HG02798 (cell line): Measurements from ENCODE around the gene ANKRD60.

Experiments used
- ATAC-seq: cut with Tn5 transposase; IDR thresholded peaks from one replicate; pipeline ENCODE4 v1.9.1; 2021; ENCODE audit warnings: mild to moderate bottlenecking; ENCODE audit not compliant: unreplicated experiment, poor library complexity

Gene ANKRD60

GRCh38 chr20:58245181-58245891 is 16.9 kb upstream of the ANKRD60 start:
- ATAC-seq, result no peak

GRCh38 chr20:58244517-58245030 is 16.1 kb upstream of the ANKRD60 start:
- ATAC-seq, result no peak

DNA sequence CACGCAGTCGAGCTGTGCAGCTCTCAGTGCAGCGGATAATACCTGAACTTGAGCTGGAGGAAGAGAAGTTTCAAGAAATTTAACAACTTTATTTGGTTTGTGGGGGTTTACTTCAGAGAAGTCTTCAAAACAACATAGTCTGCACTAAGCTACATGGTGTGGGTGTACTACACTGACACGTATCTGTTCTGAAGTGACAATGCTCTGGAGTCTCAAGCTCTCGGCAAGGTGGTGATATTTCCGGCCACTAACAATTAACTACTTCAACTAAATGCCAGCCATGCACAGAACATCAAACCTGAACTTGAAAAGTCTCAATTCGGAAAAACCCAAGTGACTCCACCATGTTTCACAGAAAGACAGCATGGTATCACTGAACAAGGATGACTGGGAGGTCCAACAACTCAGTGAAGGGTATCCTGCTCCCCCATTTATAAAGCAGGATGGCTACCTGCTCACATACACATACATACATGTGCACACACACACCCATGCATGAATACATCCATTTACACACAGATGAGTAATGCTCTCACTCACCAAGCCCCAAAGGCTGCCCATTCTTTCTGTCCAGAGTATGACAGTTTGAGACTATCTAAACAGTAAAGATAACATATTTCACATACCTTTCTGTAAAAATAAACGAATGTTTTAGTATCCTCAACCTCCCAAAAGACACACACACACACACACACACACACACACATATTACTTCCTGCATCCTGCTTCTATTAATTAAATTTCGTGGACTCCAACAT is 15.4 kb upstream of the ANKRD60 start:
- no peak for ATAC-seq

DNA sequence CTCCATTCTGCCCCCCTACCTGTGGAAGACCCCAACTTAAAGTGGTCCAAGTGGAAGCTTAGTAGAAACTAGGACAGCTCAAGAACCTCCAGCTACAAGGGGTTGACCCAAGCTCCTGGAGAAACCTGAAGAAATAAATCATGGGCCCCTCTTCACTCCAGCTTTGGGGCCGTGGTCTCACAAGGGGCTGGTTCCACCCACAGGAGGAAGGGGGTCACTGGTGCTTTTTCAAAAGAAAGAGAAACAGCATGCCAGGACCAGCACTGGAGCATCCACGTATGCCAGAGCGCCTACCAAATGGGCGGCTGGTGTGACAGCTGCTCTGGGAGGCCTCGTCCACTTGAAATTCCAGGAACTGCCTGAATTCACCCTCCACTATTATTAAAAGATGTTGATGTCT is 14.4 kb upstream of the ANKRD60 start:
- ATAC-seq, result no peak

DNA sequence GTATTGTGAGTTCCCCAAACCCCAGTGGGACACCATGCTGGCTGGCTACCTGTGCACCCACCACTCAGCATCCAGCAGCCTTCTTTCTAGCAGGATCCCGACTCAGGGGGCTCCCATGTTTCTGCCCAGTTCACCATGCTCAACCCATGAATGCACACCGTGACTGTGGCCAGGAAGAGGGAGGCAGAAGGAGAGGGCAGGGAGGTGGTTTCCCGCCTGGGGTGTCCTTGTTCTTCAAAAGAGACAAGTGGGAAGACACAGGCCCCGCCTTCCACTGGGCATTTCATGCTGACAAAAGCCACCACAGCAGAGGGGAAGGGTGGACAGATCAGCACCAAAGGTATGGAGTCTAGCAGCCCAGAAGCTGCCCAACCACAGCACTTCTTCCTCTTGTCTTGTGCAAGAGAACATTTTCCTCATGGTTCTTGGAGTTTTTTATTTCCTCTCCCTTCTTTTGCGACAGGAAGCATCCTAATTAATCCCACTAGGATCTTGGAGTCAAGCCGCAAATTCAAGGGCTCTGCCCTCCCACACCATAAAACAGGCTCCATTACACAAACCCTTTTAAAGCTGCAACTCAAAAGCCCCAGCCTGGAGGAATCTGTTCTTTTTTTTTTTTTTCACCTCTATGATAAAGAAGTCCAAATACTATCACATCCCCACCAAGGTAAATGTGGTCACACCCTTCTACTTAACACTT is 13.5 kb upstream of the ANKRD60 start:
- no peak for ATAC-seq

DNA sequence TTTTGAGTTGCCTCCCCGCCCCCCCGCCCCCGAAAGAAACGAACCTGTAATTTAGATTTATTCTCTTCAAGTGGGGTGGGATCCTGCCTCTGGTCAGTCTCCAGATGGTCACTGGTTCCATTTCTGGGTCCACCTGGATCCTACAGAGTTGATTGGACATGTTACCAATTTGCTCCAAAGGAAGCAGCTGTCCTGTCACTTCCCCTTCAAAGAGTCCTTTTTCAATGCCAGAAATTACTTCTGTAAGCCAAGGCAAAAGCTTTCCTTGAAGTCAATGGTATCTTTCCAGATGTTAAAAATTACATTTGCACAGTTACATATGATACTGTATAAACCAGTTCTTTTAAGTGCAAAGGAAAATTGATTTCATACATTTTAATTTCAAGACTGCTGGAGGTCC is 12.0 kb upstream of the ANKRD60 start:
- ATAC-seq, result no peak

DNA sequence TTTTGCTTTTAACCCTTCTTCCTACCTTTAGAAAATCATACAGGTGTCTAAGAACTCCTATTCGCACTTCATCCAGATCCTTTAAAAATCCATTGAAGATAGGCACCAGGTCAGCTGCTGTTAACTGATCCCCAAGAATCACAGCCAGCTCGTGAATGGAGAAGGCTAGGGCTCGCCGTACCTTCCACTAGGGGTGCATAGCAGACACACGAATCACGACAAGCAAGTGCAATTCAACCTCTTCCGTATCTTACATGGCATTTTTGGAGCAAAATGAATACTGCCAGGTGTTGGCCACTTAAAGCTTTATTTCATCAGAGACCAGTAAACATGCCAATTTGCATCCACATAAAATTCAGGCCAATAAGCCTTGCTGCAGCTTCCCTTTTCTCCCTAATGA is 10.8 kb upstream of the ANKRD60 start:
- ATAC-seq, result no peak

GRCh38 chr20:58238490-58238889 is 10.0 kb upstream of the ANKRD60 start:
- ATAC-seq, result no peak

DNA sequence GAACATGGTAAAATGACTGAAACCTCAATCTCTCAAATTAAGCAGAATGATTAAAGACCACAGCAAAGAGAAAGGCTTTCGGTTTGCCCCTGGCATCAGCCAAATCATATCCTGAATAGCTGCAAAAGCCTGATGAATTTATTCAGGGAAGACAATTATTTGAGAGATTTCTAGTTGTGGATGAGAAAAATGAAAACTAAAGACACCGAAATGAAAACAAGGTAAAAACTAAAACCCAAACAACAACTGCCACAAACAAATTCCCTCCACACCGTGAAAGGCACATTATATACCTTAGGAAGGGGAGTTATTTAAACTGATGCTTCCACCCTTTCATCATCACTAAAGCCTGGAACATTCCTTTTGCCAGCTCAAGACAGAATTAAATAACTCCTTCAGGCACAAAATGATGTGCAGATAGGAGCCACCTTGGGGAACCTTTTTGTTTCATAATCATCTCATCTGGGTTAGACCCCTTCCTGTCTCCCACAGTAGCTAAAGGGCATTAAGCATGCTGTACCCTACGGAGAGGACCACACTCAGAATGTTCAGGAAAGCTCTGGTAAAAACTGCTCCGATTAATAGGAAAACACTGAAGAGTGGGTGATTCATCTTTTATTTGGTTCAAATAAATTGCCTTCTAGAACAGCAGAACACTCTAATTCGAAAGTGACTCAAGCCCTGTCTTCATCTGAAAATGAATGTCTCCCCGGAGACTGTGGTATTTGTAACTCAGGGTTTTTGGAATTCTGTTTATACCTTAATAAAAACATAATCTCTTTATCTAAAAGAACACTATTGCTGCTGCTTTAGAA is 9.1 kb upstream of the ANKRD60 start:
- no peak for ATAC-seq

GRCh38 chr20:58236612-58237317 is 8.3 kb upstream of the ANKRD60 start:
- peak; percentile 87 for ATAC-seq

- ATAC-seq, result no peak
These were observed 6.6 kb upstream of the ANKRD60 start for GRCh38 chr20:58235010-58235409.

DNA sequence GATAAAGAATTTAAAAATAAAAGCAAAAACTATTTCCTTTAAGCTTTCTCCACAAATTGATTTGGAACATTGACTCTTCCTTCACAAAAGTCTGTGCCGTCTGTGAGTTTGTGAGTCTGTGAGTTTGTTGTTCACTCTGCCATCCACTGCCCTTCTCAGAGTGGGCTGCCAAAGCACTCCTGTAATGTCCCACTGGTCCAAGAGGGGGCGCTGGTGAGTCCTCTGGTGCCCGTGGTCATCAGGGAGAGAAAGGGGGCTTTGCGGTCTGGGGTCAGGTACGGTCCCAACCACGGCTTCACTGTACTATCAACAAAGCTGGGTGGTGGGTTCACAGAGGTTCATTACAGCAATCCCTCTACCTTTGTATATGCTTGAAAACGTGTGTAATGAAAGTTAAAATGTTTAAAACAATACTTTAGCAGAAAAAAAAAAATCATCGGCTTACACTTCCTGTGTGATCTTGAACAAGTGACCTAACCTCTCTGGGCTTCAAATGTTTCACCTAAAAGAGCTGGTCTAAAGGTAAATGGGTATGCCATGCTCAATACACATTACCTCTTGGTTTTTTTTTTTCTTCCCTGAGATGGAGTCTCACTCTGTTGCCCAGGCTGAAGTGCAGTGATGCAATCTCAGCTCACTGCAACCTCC is 5.6 kb upstream of the ANKRD60 start:
- ATAC-seq, result no peak

DNA sequence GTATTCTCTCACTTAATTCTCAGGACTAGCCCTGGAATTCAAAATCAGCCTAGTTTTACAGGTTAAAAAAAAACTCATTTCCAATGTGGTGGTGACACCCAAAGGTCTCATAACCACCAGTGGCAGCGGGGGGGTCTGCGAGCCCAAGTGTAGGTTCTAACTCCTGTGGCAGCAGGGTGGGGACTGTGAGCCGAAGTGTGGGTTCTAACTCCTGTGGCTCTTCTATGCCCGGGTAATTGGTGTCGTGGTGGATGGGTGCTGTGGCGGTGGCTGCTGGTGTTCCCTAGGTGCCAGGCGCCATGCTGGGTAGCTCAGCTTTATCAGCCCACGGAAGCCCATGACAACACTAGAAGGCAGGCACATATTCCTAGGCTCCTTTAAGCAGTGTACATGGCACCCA is 4.9 kb upstream of the ANKRD60 start:
- ATAC-seq, result no peak

- no peak for ATAC-seq
These were observed 3.2 kb upstream of the ANKRD60 start for GRCh38 chr20:58231683-58232082.

DNA sequence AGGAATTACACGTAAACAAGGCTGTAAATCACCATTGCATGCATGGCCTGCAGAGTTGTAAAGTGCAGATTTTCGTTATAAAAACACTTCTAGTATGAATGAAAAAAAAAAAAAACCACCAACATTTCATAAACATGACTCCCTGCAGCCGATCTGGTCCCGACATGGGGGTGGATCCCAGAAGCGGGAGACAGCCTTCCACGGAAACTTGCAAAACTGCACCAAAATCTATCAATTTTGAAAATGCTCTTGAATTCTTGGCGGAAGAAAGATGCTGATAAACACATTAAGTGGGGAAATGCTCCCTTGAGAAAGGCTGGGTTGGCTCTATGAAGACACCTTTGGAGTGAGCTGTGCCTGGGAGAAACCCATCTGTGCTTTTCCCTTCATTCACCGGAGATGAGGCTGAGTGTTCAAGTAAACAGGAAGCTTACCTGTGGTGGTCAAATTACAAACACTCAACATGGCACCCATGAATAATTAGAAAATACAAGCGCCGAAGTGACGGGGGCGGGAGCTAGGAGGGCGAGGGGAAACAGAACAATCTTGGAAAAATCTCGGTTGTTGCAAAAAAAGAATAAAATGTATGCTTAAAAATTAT is 845 bp upstream of the ANKRD60 start:
- no peak for ATAC-seq

DNA sequence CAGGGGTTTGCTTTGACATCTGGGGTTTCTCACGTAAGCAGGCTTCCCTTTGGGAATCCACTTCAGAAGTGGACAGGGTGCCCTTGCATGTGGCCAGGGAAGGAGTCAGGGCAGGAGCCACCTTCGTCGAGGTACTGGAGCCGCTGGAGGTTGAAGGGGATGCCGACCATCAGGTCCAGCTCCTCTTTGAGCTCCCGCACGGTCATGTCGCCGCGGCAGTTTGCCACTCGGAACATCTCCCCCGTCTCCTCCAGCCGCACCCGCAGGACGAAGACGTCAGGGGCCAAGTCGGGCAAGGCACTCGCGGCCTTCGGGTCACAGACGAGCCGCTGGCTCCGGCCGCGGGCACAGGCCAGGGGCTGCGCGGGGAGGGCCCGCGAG is 360 bp downstream of the ANKRD60 start:
- no peak for ATAC-seq

GRCh38 chr20:58227391-58228102 is 906 bp downstream of the ANKRD60 start:
- no peak for ATAC-seq

GRCh38 chr20:58225452-58226200 is 2.8 kb downstream of the ANKRD60 start:
- no peak for ATAC-seq
